Thymus (tissue), 14 donors: ENCODE data around the gene COPS2. TPM values are rescaled to one million over a fixed set of nuclear protein-coding genes. Genes with fewer than 3 reads are reported as not detected.
A peak's percentile ranks its signal among the peaks of the same experiment; 100 is the strongest.

Source experiments
- DNase-seq, 9 donors: peaks; one replicate each; pipeline ENCODE4 v3.0.0-alpha.2; 2013; ENCODE audit warnings: low spot score in 9 of 9, low read depth in 6 of 9, missing footprints in 1 of 9
- H3K27ac ChIP-seq, 2 donors: one replicate each; pipeline ENCODE4 v1.5.1; 2013; ENCODE audit warnings: control low read depth in 1 of 2, low read depth in 1 of 2, low read length in 1 of 2, mild to moderate bottlenecking in 1 of 2, moderate library complexity in 1 of 2
- H3K27me3 ChIP-seq, 2 donors: one replicate each; pipeline ENCODE4 v1.5.1; 2013; ENCODE audit warnings: low read length in 1 of 2; ENCODE audit not compliant: control insufficient read depth in 2 of 2, insufficient read depth in 1 of 2
- H3K36me3 ChIP-seq, 2 donors: one replicate each; pipeline ENCODE4 v1.5.1; 2013; ENCODE audit warnings: low read length in 1 of 2, mild to moderate bottlenecking in 1 of 2, moderate library complexity in 1 of 2; ENCODE audit not compliant: control insufficient read depth in 2 of 2, insufficient read depth in 2 of 2
- H3K4me1 ChIP-seq, 2 donors: one replicate each; pipeline ENCODE4 v1.5.1; 2013; ENCODE audit warnings: low read length in 2 of 2; ENCODE audit not compliant: control insufficient read depth in 2 of 2, insufficient read depth in 2 of 2
- H3K4me3 ChIP-seq, 2 donors: one replicate each; pipeline ENCODE4 v1.5.1; 2013; ENCODE audit warnings: low read length in 2 of 2, control low read depth in 1 of 2, mild to moderate bottlenecking in 1 of 2
- H3K9me3 ChIP-seq, 2 donors: one replicate each; pipeline ENCODE4 v1.5.1; 2013; ENCODE audit warnings: low read length in 1 of 2, mild to moderate bottlenecking in 1 of 2; ENCODE audit not compliant: control insufficient read depth in 2 of 2, insufficient read depth in 1 of 2
- WGBS: extraction: QIAGEN DNeasy Blood & Tissue Kit; methylation state at CpG from one replicate; pipeline ENCODE4 v1.1.7; 2013; 5-methylcytosine and 5-hydroxymethylcytosine counted together
- long read RNA-seq, 10 donors: transcript quantifications; one replicate each; lab custom pipeline, GENCODE V29; 2026
- polyA plus RNA-seq: library from polyadenylated mRNA; stranded (reverse); fragments of 200-250 nt; gene quantifications from one replicate; pipeline ENCODE4 v1.2.3, GENCODE V29; 2013
- total RNA-seq: library from RNA; stranded (reverse); fragments of 120-200 nt; gene quantifications from one replicate; pipeline ENCODE4 v1.2.4, GENCODE V29; 2013
- donor health status: healthy.

Gene COPS2
- total RNA-seq (47.7 TPM), polyA plus RNA-seq (47.3 TPM)
- long read RNA-seq, donor 1, full-length matches to known transcripts = 2 of 2 reads
- long read RNA-seq, donor 1, partial matches to known transcripts = 0 of 2 reads
- long read RNA-seq, donor 1, other reads (novel, unspliced or antisense) = 0 of 2 reads
- long read RNA-seq, donor 2 = 0 reads
- long read RNA-seq, donor 3, full-length matches to known transcripts = 20 of 30 reads
- long read RNA-seq, donor 3, partial matches to known transcripts = 10 of 30 reads
- long read RNA-seq, donor 3, other reads (novel, unspliced or antisense) = 0 of 30 reads
- long read RNA-seq, donor 4, full-length matches to known transcripts = 7 of 7 reads
- long read RNA-seq, donor 4, partial matches to known transcripts = 0 of 7 reads
- long read RNA-seq, donor 4, other reads (novel, unspliced or antisense) = 0 of 7 reads
- long read RNA-seq, donor 5, full-length matches to known transcripts = 27 of 27 reads
- long read RNA-seq, donor 5, partial matches to known transcripts = 0 of 27 reads
- long read RNA-seq, donor 5, other reads (novel, unspliced or antisense) = 0 of 27 reads
- long read RNA-seq, donor 6, full-length matches to known transcripts = 20 of 20 reads
- long read RNA-seq, donor 6, partial matches to known transcripts = 0 of 20 reads
- long read RNA-seq, donor 6, other reads (novel, unspliced or antisense) = 0 of 20 reads
- long read RNA-seq, donor 7, full-length matches to known transcripts = 15 of 30 reads
- long read RNA-seq, donor 7, partial matches to known transcripts = 15 of 30 reads
- long read RNA-seq, donor 7, other reads (novel, unspliced or antisense) = 0 of 30 reads
- long read RNA-seq, donor 8, full-length matches to known transcripts = 5 of 5 reads
- long read RNA-seq, donor 8, partial matches to known transcripts = 0 of 5 reads
- long read RNA-seq, donor 8, other reads (novel, unspliced or antisense) = 0 of 5 reads
- long read RNA-seq, donor 9, full-length matches to known transcripts = 18 of 18 reads
- long read RNA-seq, donor 9, partial matches to known transcripts = 0 of 18 reads
- long read RNA-seq, donor 9, other reads (novel, unspliced or antisense) = 0 of 18 reads
- long read RNA-seq, donor 10, full-length matches to known transcripts = 13 of 21 reads
- long read RNA-seq, donor 10, partial matches to known transcripts = 8 of 21 reads
- long read RNA-seq, donor 10, other reads (novel, unspliced or antisense) = 0 of 21 reads

DNA sequence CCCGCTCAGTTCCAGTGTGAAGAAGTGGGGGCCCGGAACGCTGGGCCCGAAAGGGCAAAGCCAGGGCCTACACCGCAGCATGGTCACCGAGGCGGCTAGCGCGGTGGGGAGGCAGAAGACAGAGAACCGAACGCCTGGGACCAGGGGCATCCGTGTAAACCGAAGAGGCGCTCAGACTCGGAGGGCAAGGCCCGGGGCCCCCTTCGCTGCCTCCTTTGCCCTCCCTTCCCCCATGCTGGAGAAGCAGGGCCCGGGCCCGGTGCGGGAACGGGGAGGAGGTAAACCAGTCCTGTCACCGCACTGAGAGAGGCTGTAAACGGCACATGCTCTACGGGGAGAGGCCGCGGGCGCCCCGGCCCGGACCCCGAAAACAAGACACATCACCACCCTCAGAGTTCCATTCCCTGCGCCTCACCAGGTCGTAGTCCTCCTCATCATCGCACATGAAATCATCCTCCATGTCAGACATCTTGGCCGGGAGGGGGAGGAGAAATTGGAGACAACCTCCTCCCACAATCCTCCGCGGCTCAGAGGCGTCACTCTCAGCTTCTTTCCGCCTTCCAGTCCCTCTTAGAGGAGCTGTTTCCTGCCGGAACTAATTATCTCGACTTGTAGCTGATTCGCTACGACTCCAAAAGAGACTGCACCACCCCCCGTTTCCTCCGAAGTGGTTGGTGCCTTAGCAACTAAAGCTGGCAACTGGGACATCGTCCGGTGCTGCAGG, at the start of gene COPS2:
TSS of gene COPS2 (minus strand) at position 490 of the 724 bp plus-strand sequence. CDS start at position 469, 21 bp downstream.
- Histone ChIP-seq H3K36me3 (no peaks in the 10 kb centered on the region), H3K4me3 (peak within 1 kb of the TSS; percentile 66 to 98), H3K4me1 (peaks cover 3 to 5% of the 10 kb centered on the region in 2 donors), H3K27ac (peak within 1 kb of the TSS; percentile 87 to 92), H3K9me3 (peaks cover 0 to 2% of the 10 kb centered on the region in 2 donors), H3K27me3 (no peaks in the 10 kb centered on the region)
- WGBS = under 1% methylated on average over 46 of the region's 46 CpGs
- DNase-seq = peak; percentile 92 to 100 (median 97)

DNA sequence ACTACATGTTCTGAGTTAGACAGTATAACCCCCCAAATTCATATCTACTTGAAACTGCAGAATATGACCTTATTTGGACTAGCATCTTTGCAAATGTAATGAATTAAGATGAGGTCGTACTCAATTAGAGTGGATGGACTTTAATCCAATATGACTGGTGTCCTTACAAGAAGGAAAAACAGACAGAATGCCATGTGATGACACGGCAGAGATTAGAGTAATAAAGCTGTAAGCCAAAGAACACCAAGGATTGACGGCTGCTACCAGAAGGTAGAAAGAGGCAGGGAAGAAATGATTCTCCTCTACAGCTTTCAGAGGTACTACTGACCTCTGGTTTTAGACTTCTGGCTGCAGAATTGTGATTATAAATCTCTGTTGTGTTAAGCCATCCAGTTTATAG, 44.9 kb upstream of the COPS2 start:
- DNase-seq = no peak
- Histone ChIP-seq H3K27me3 (no peaks in the 10 kb centered on the region), H3K36me3 (peaks cover 0 to 4% of the 10 kb centered on the region in 2 donors), H3K4me3 (no peak overlapping the region), H3K27ac (no peak overlapping the region), H3K4me1 (no peaks in the 10 kb centered on the region), H3K9me3 (peaks cover 0 to 3% of the 10 kb centered on the region in 2 donors)
- 96% methylated on average over 3 of the region's 3 CpGs for WGBS

DNA sequence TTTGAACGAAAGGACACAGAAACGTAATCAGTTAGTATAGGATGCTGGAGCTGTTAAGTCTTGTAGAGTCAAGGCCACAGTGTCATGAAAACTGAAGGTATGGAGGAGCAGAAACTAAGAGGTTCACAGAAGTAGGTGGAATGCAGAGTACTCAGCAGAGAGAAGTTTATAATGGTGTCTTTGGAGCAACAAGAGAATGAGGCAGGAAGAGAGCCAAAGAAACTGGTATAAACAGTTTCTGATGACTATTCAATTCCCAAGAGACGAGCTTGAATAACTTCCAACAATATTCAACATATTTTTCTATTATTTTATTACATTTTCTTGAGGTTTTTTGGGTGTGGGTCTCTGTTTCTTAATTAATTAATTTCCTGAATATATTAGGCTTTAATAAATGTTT, 44.3 kb upstream of the COPS2 start:
- H3K36me3 ChIP-seq = peaks cover 0 to 4% of the 10 kb centered on the region in 2 donors
- H3K27me3 ChIP-seq = no peaks in the 10 kb centered on the region
- no peaks in the 10 kb centered on the region for H3K4me1 ChIP-seq
- H3K27ac ChIP-seq = no peak overlapping the region
- no peak for DNase-seq
- 95% methylated on average over 3 of the region's 3 CpGs for WGBS
- H3K4me3 ChIP-seq = no peak overlapping the region
- peaks cover 0 to 3% of the 10 kb centered on the region in 2 donors for H3K9me3 ChIP-seq

DNA sequence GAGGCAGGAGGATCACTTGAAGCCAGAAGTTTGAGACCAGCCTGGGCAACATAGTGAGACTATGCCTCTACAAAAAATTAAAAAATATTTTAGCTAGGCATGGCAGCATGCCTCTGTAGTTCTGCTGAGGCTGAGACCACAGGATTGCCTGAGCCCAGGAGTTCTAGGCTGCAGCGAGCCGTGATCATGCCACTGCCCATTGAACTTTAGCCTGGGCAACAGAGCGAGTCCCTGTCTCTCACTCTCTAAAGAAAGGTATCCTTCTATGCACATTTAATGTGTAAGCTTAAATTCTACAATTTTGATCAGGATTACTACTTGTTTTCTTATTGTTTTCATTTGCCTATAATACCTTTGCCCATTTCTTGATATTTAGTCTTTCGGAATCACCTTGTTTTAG, 41.5 kb upstream of the COPS2 start:
- Histone ChIP-seq H3K4me1 (no peaks in the 10 kb centered on the region), H3K36me3 (no peaks in the 10 kb centered on the region), H3K9me3 (peaks cover 0 to 3% of the 10 kb centered on the region in 2 donors), H3K4me3 (no peak overlapping the region), H3K27me3 (no peaks in the 10 kb centered on the region), H3K27ac (no peak overlapping the region)
- DNase-seq = no peak
- WGBS = 99% methylated on average over 4 of the region's 4 CpGs

DNA sequence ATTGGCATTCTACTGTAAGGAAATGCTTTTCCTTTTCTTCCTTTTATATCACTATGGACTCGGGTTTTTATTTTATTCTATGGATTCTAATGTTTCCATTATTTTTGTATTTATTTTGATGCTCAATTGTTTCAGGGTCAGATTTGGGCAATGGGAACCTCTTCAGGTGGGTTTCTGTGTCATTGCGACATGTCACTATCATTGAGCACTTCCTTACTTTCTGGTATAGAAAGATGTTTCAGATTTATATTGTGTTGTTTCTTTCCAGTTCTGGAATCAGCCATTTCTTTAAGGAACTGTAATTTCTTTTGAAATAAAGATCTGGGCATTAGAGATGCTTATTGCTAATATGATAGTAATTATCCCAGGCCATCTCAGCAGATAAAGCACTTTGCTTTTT, 36.5 kb upstream of the COPS2 start:
- no peaks in the 10 kb centered on the region for H3K36me3 ChIP-seq
- no peak overlapping the region for H3K27ac ChIP-seq
- no peaks in the 10 kb centered on the region for H3K9me3 ChIP-seq
- 96% methylated on average over 2 of the region's 2 CpGs for WGBS
- DNase-seq = no peak
- no peaks in the 10 kb centered on the region for H3K4me1 ChIP-seq
- H3K4me3 ChIP-seq = no peak overlapping the region
- H3K27me3 ChIP-seq = no peaks in the 10 kb centered on the region

DNA sequence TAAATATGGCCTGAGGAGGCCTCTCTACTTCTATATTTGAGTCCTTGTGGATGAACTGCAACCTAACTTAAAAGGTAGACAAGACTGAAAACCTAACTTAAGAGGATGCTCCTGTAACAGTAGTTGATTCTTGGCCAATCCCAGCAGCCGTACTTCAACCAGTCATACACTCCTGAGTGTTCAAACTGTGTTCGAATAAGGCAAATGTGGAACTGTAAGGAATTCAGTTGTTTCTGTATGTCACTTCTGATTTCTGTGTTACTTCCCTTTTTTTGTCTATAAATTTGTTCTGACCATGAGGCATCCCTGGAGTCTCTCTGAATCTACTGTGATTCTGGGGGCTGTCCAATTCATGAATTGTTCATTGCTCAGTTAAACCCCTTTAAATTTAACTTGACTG, 35.2 kb upstream of the COPS2 start:
- H3K27me3 ChIP-seq = no peaks in the 10 kb centered on the region
- no peaks in the 10 kb centered on the region for H3K4me1 ChIP-seq
- H3K36me3 ChIP-seq = no peaks in the 10 kb centered on the region
- no peak overlapping the region for H3K27ac ChIP-seq
- no peak for DNase-seq
- H3K4me3 ChIP-seq = no peak overlapping the region
- 73% methylated on average over 2 of the region's 2 CpGs for WGBS
- H3K9me3 ChIP-seq = no peaks in the 10 kb centered on the region

DNA sequence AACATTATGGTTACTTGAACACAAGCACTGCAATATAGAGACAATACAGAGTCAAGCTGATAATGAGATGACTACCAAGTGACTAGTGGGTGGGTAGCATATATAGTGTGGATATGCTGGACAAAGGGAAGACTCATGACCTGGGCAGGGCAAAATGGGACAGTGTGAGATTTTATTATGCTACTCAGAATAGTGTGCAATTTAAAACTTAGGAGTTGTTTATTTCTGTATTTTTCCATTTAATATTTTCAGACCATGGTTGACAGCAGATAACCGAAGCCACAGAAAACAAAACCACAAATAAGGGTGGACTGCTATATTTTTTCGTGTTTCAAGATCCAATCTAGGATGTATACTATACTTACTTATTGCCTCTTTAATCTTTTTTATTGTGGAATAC, 34.2 kb upstream of the COPS2 start:
- no peaks in the 10 kb centered on the region for H3K36me3 ChIP-seq

DNA sequence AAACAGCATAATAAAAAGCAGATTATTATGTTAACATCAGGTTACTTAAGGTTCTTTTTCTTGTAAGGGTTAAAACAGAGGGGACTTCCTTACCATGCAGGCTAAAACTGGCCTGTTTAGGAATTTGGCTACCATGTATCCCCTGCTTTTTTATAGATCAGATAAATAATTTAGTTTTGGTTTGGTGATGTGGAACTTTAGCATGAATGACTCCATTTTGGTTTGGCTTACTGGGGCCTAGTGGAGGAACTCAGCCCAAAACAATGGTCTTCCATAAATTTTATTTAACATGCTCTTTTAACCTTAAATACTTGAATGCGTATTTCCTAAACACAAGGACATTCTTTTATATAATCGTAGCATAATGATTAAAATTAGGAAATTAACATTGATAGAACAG, 33.5 kb upstream of the COPS2 start:
- no peaks in the 10 kb centered on the region for H3K27me3 ChIP-seq

More for the DNA sequence above, 34.2 kb upstream of the COPS2 start:
- H3K4me3 ChIP-seq = no peak overlapping the region
- no peaks in the 10 kb centered on the region for H3K9me3 ChIP-seq
- H3K27ac ChIP-seq = no peak overlapping the region
- DNase-seq = no peak
- 91% methylated on average over 2 of the region's 2 CpGs for WGBS
- no peaks in the 10 kb centered on the region for H3K4me1 ChIP-seq
- H3K27me3 ChIP-seq = no peaks in the 10 kb centered on the region

More for the DNA sequence above, 33.5 kb upstream of the COPS2 start:
- no peaks in the 10 kb centered on the region for H3K36me3 ChIP-seq
- no peaks in the 10 kb centered on the region for H3K9me3 ChIP-seq
- WGBS = 98% methylated on average over 2 of the region's 2 CpGs
- no peak overlapping the region for H3K27ac ChIP-seq
- H3K4me3 ChIP-seq = no peak overlapping the region
- DNase-seq = no peak
- no peaks in the 10 kb centered on the region for H3K4me1 ChIP-seq
